ENCODE measurements around the gene FNIP1.

DNA sequence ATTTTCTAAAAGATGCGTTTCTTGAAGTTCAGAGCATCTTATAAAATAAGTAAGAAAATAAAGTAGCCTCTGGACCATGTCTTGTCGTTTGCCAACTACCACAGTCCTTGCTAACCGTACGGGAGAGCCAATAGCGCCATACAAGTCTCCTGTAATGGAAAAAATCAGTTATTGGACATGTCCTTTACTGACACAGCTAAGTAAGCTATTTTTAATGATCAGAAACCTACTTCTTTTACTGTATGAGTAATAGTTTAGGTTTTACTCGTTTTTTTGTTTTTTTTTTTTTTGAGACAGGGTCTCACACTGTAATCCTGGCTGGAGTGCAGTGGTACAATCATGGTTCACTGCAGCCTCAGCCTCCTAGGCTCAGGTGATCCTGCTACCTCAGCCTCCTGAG, 124.0 kb downstream of the FNIP1 start:
- TF ChIP-seq CTCF (conservative IDR thresholded peaks at IDR 0.05) (no peak), ZFX (IDR thresholded peaks at IDR 0.05) (no peak)

All from C4-2B (cell line).